IPS DF 6.9 (cell line): Measurements from ENCODE around the gene CDKN3.
"Not testable (repeated sequence)": the region's sequence is repeated elsewhere in the genome, so short reads cannot be mapped to it uniquely, and the experiment has no call there.

Source experiments
- DNase-seq: peaks from one replicate; pipeline ENCODE4 v3.0.0-alpha.2; 2013; ENCODE audit warnings: low read depth, low spot score
- H3K27ac ChIP-seq: one replicate; pipeline ENCODE4 v1.5.1; 2013; ENCODE audit warnings: low read length, control low read depth
- H3K27me3 ChIP-seq: 2 replicates; pipeline ENCODE4 v1.6.1; 2013; ENCODE audit warnings: mild to moderate bottlenecking, low read length; ENCODE audit not compliant: control insufficient read depth, insufficient read depth
- H3K36me3 ChIP-seq: 2 replicates; pipeline ENCODE4 v1.6.1; 2013; ENCODE audit warnings: low read length; ENCODE audit not compliant: control insufficient read depth, insufficient read depth
- H3K4me1 ChIP-seq: 2 replicates; pipeline ENCODE4 v1.6.1; 2013; ENCODE audit warnings: low read length; ENCODE audit not compliant: control insufficient read depth, insufficient read depth
- H3K4me3 ChIP-seq: 2 replicates; pipeline ENCODE4 v1.5.1; 2013; ENCODE audit warnings: mild to moderate bottlenecking, low read length
- H3K9me3 ChIP-seq: 2 replicates; pipeline ENCODE4 v1.6.1; 2013; ENCODE audit warnings: low read length, inconsistent platforms; ENCODE audit not compliant: control insufficient read depth, insufficient read depth
- WGBS: extraction: QIAGEN DNeasy Blood & Tissue Kit; methylation state at CpG from one replicate; pipeline ENCODE4 v1.1.7; 2013; ENCODE audit warnings: mixed read lengths, missing lambda C conversion rate; ENCODE audit not compliant: insufficient read length, insufficient coverage; 5-methylcytosine and 5-hydroxymethylcytosine counted together

The CDKN3 gene

GRCh38 chr14:54453990-54454389 lies 57.2 kb downstream of the CDKN3 start:
- H3K36me3 ChIP-seq, H3K4me1 ChIP-seq, H3K4me3 ChIP-seq, H3K27ac ChIP-seq, H3K27me3 ChIP-seq, DNase-seq, H3K9me3 ChIP-seq: not testable (repeated sequence)
- WGBS = no CpG with 5 or more reads among the region's 5 CpGs

DNA sequence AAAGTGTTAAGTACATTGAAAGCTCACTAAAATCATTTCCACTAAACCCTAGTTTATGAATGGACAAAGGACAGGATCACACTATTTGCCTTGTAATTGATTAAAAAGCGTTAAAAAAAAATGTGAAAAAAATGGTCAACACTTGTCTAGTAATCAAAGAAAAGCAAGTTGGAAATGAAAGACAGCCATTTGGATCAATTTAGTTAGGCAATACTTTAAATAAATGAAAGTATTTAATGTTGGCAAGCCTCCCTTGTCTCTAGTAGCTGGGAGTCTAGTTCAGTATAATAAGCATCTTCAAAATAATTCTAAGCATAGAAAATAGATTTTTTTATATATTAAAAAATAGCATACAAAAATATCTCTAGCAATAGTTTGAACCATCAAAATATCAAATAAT lies 58.6 kb downstream of the CDKN3 start:
- Histone ChIP-seq H3K27me3 (no peaks in the 10 kb centered on the region), H3K36me3 (no peaks in the 10 kb centered on the region), H3K27ac (no peak overlapping the region), H3K4me1 (no peaks in the 10 kb centered on the region), H3K4me3 (no peak overlapping the region), H3K9me3 (0 out of 2 replicates have a peak, but pooled peaks cover 2% of the 10 kb centered on the region)
- DNase-seq = no peak
- no CpG with 5 or more reads among the region's 1 CpG for whole genome bisulfite sequencing

GRCh38 chr14:54456820-54457608 lies 60.2 kb downstream of the CDKN3 start:
- not testable (repeated sequence) for H3K4me3 ChIP-seq, H3K9me3 ChIP-seq, H3K27ac ChIP-seq, H3K36me3 ChIP-seq, H3K4me1 ChIP-seq, H3K27me3 ChIP-seq, DNase-seq
- no CpG with 5 or more reads among the region's 1 CpG for WGBS

DNA sequence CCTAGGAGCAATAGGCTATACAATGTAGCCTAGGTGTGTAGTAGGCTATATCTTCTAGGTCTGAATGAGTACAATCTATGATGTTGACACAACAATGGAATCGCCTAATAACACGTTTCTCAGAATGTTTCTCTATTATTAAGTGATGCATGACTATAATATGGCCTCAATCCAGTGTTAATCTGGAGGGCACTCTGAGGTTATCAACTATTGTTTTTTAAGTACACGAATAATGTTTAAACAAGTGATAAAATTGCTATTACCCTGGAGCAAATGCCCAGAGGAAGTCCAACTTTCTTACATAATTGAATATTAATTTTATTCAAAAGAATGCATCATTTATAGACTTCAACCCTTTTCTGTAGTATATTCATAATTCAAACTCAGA lies 60.8 kb downstream of the CDKN3 start:
- no peak overlapping the region for H3K4me3 ChIP-seq
- DNase-seq = no peak
- no peaks in the 10 kb centered on the region for H3K36me3 ChIP-seq
- no peaks in the 10 kb centered on the region for H3K4me1 ChIP-seq
- H3K27me3 ChIP-seq = no peaks in the 10 kb centered on the region
- WGBS = no CpG with 5 or more reads among the region's 3 CpGs
- H3K9me3 ChIP-seq = 0 out of 2 replicates have a peak, but pooled peaks cover 2% of the 10 kb centered on the region
- H3K27ac ChIP-seq = no peak overlapping the region

- H3K9me3 ChIP-seq, DNase-seq, H3K4me1 ChIP-seq, H3K27me3 ChIP-seq, H3K36me3 ChIP-seq, H3K27ac ChIP-seq, H3K4me3 ChIP-seq: not testable (repeated sequence)
Observed at GRCh38 chr14:54458536-54458935, 61.7 kb downstream of the CDKN3 start.

GRCh38 chr14:54459106-54459505 lies 62.3 kb downstream of the CDKN3 start:
- H3K27ac ChIP-seq = no peak overlapping the region
- no peak for DNase-seq
- H3K4me1 ChIP-seq = no peaks in the 10 kb centered on the region
- no CpG with 5 or more reads among the region's 3 CpGs for WGBS
- H3K4me3 ChIP-seq = no peak overlapping the region
- no peaks in the 10 kb centered on the region for H3K27me3 ChIP-seq
- 0 out of 2 replicates have a peak, but pooled peaks cover 2% of the 10 kb centered on the region for H3K9me3 ChIP-seq
- H3K36me3 ChIP-seq = no peaks in the 10 kb centered on the region

GRCh38 chr14:54462048-54462447 lies 65.2 kb downstream of the CDKN3 start:
- H3K4me1 ChIP-seq = no peaks in the 10 kb centered on the region
- no peak overlapping the region for H3K4me3 ChIP-seq
- no peak overlapping the region for H3K27ac ChIP-seq
- WGBS = no CpG with 5 or more reads among the region's 5 CpGs
- no peaks in the 10 kb centered on the region for H3K36me3 ChIP-seq
- 0 out of 2 replicates have a peak, but pooled peaks cover 2% of the 10 kb centered on the region for H3K9me3 ChIP-seq
- no peaks in the 10 kb centered on the region for H3K27me3 ChIP-seq
- no peak for DNase-seq

DNA sequence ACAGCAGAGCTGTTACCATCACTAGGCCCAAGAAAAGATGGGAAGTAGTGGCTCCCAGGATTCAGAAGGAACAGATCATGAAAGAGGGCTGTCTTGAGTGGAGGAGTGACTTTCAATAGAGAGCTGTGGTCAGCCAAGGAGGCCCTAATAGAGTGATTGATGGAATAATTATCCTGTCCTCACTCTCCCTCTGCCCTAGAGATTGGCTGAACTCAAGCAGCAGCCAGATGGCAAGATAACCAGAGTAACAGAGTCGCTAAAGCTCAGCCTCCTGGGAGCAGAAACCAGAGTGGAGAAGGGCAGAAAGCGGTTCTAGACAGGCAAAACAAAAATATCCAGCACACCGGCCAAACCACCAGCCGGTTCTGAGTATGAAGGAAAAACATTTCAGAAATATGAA lies 68.8 kb downstream of the CDKN3 start:
- H3K9me3 ChIP-seq = no peaks in the 10 kb centered on the region
- no peaks in the 10 kb centered on the region for H3K27me3 ChIP-seq
- WGBS = no CpG with 5 or more reads among the region's 4 CpGs
- DNase-seq = no peak
- H3K36me3 ChIP-seq = no peaks in the 10 kb centered on the region
- no peaks in the 10 kb centered on the region for H3K4me1 ChIP-seq
- H3K27ac ChIP-seq = no peak overlapping the region
- H3K4me3 ChIP-seq = no peak overlapping the region

DNA sequence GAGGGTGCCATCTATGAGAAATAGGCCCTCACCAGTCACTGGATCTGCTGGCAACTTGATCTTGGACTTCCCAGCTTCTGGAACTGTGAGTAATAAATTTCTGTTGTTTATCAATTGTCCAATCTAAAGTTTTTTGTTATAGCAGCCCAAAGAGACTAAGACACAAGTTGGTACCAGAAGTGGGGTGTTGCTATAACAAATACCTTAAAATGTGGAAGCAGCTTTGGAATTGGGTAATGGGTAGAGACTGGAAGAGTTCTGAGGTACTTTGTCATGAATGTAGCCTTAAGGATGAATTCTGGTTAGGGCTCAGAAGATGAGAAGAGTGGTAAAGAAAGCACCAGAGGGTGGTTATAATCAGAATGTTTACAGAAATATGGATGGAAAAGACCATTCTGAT lies 70.5 kb downstream of the CDKN3 start:
- no peaks in the 10 kb centered on the region for H3K4me1 ChIP-seq
- no peak overlapping the region for H3K27ac ChIP-seq
- no peaks in the 10 kb centered on the region for H3K36me3 ChIP-seq
- H3K4me3 ChIP-seq = no peak overlapping the region
- H3K9me3 ChIP-seq = no peaks in the 10 kb centered on the region
- H3K27me3 ChIP-seq = no peaks in the 10 kb centered on the region
- no peak for DNase-seq
